A204.1 (cell line): ENCODE results near the gene CELA3B.
"Not testable (repeated sequence)": the region's sequence is repeated elsewhere in the genome, so short reads cannot be mapped to it uniquely, and the experiment has no call there.

Experiments used
- FAIRE-seq: peaks from 2 replicates; lab custom pipeline; 2012; peaks lifted over from hg19 to GRCh38; lab: Jason Lieb, UNC

Gene CELA3B

GRCh38 chr1:21976703-21977239 lies at the start of gene CELA3B:
Gene CELA3B, plus strand, starts transcription at chr1:21977022. Its CDS starts 18 bp downstream, at chr1:21977040.
- not testable (repeated sequence) for FAIRE-seq

GRCh38 chr1:21927533-21928237 lies 49.1 kb upstream of the CELA3B start:
- no peak for FAIRE-seq

- no peak for FAIRE-seq
These were observed 46.7 kb upstream of the CELA3B start for GRCh38 chr1:21930080-21930571.

- no peak for FAIRE-seq
These were observed 46.1 kb upstream of the CELA3B start for GRCh38 chr1:21930629-21931170.

- FAIRE-seq, result no peak
These were observed 45.4 kb upstream of the CELA3B start for GRCh38 chr1:21931171-21932093.

- no peak for FAIRE-seq
These were observed 44.7 kb upstream of the CELA3B start for GRCh38 chr1:21932127-21932526.

- FAIRE-seq, result no peak
These were observed 43.2 kb upstream of the CELA3B start for GRCh38 chr1:21933397-21934248.

- FAIRE-seq, result no peak
These were observed 41.4 kb upstream of the CELA3B start for GRCh38 chr1:21935393-21935804.

- no peak for FAIRE-seq
These were observed 40.9 kb upstream of the CELA3B start for GRCh38 chr1:21935891-21936365.

GRCh38 chr1:21936366-21937031 lies 40.3 kb upstream of the CELA3B start:
- no peak for FAIRE-seq

GRCh38 chr1:21937034-21937371 lies 39.8 kb upstream of the CELA3B start, which contains the start of gene HSPG2:
Gene HSPG2, minus strand, starts transcription at chr1:21937310. Its CDS starts 93 bp downstream, at chr1:21937217.
- FAIRE-seq, result no peak

GRCh38 chr1:21937372-21938121 lies 39.3 kb upstream of the CELA3B start:
- no peak for FAIRE-seq

GRCh38 chr1:21938732-21939538 lies 37.9 kb upstream of the CELA3B start:
- FAIRE-seq, result no peak

GRCh38 chr1:21939650-21940374 lies 37.0 kb upstream of the CELA3B start:
- FAIRE-seq, result no peak

- FAIRE-seq, result no peak
These were observed 36.3 kb upstream of the CELA3B start for GRCh38 chr1:21940492-21940891.

- no peak for FAIRE-seq
These were observed 35.5 kb upstream of the CELA3B start for GRCh38 chr1:21941370-21941769.

GRCh38 chr1:21942464-21942863 lies 34.4 kb upstream of the CELA3B start:
- no peak for FAIRE-seq

- FAIRE-seq, result not testable (repeated sequence)
These were observed 33.7 kb upstream of the CELA3B start for GRCh38 chr1:21942959-21943640.
